SK-N-SH treated with all-trans-retinoic acid at 6 μM for 48 hours (cell line): ENCODE measurements around the gene LNX2.

ENCODE experiments used
- ARNTL ChIP-seq: fragments of 450-650 bp; formaldehyde crosslinking; IDR thresholded peaks from 2 replicates; pipeline ENCODE4 v1.5.0; 2020; ENCODE audit warnings: low read depth, mild to moderate bottlenecking, moderate library complexity, borderline replicate concordance
- GLIS3 ChIP-seq: fragments of 250-450 bp; sonication (Bioruptor Pico); IDR thresholded peaks from 2 replicates; pipeline ENCODE4 v1.5.0; 2020; ENCODE audit warnings: mild to moderate bottlenecking, moderate library complexity
- PATZ1 ChIP-seq: fragments of 250-450 bp; sonication (Bioruptor Pico); IDR thresholded peaks from 2 replicates; pipeline ENCODE4 v1.8.0; 2020; ENCODE audit warnings: mild to moderate bottlenecking, moderate library complexity, borderline replicate concordance
- PPARA ChIP-seq: fragments of 250-450 bp; sonication (Bioruptor Pico); IDR thresholded peaks from 2 replicates; pipeline ENCODE4 v1.5.0; 2020; ENCODE audit warnings: mild to moderate bottlenecking, borderline replicate concordance
- ZFP3 ChIP-seq: fragments of 250-450 bp; sonication (Bioruptor Pico); IDR thresholded peaks from 2 replicates; pipeline ENCODE4 v1.5.0; 2020; ENCODE audit warnings: mild to moderate bottlenecking, moderate library complexity

DNA sequence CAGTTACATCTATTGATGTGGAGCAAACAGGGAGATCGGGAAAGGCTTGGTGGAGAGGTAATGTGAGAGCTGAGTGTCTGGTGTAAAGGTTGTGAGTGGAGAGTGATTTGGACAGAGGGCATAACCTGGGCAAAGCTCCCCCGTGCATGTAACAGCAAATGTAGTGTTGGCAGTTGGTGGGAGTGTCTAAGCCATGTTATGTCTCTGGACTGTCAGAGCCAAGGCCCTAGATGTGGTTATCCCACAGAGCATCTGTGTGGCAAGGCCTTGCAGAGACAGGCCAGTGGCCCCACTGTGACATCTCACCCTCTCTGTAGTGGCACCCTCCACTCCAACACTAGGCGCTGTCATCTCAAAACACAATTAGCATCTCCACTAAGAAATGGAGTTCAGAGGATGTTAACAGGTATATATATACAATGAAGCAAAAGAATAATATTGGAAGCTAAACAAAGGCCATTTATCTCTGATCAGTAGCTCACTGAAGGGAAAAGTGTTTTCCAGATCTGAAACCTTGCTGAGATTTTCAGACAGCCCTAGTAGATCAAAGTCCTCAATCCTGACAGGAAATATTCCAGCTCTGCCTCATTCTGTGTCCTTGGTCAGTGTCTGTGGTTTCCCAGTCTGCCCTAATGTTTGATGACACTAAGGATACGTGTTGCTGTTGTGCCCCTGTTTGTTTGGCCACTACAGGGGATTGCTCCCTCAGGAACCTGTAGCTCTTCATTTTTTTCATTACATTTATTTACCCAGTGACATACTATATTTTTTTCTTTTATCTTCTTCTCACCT, 21.6 kb upstream of the LNX2 start:
- no peak for TF ChIP-seq PATZ1
- no peak for TF ChIP-seq ARNTL
- no peak for TF ChIP-seq GLIS3 (CRISPR knock-in tag)
- no peak for TF ChIP-seq PPARA (CRISPR knock-in tag)
- no peak for TF ChIP-seq ZFP3 (CRISPR knock-in tag)
